Pancreas (tissue), 10 donors: ENCODE measurements around the gene RAB5B. TPM values are rescaled to one million over a fixed set of nuclear protein-coding genes. Genes with fewer than 3 reads are reported as not detected.
"Not testable (repeated sequence)": the region's sequence is repeated elsewhere in the genome, so short reads cannot be mapped to it uniquely, and the experiment has no call there.

Experiments
- ATAC-seq, 4 donors: fragments of 200-7000 bp; cut with Tn5 transposase; one replicate each; pipeline versions ENCODE4 v1.8.0 to v1.9.1; 2020; ENCODE audit warnings: mild to moderate bottlenecking in 4 of 4, moderate library complexity in 4 of 4
- DNase-seq, 6 donors: peaks; one replicate each; pipeline ENCODE4 v3.0.0-alpha.2; 2020
- FAIRE-seq: peaks from 2 replicates; lab custom pipeline; 2012; peaks lifted over from hg19 to GRCh38; lab: Jason Lieb, UNC
- H3K27ac ChIP-seq, 4 donors: fragments of 200-600 bp; sonication (generic); 1 replicate in 3 of 4; 2 replicates in 1 of 4; pipeline versions ENCODE4 v1.5.0 to v1.8.0; 2020
- H3K27me3 ChIP-seq, 4 donors: fragments of 200-600 bp; one replicate each; pipeline ENCODE4 v1.8.0; 2021
- H3K36me3 ChIP-seq, 3 donors: fragments of 200-600 bp; sonication (generic) in 1 of 3; one replicate each; pipeline versions ENCODE4 v1.5.0 to v1.8.0; 2020 to 2021
- H3K4me1 ChIP-seq, 3 donors: fragments of 200-600 bp; one replicate each; pipeline ENCODE4 v1.8.0; 2021
- H3K4me3 ChIP-seq, 4 donors: fragments of 200-600 bp; sonication (generic) in 2 of 4; one replicate each; pipeline versions ENCODE4 v1.5.0 to v1.8.0; 2020 to 2021
- H3K9me3 ChIP-seq, 4 donors: fragments of 200-600 bp; one replicate each; pipeline ENCODE4 v1.8.0; 2021
- WGBS, 2 donors: extraction: QIAGEN DNeasy Blood & Tissue Kit; methylation state at CpG; one replicate each; pipeline ENCODE4 v1.1.7; 2013; 5-methylcytosine and 5-hydroxymethylcytosine counted together
- intact Hi-C, 3 donors: fragments of 100-400 bp; cut with DNase I; formaldehyde crosslinking; loops; one replicate each; pipeline versions ENCODE4 v1.11.1 to v1.14.2; 2022
- polyA plus RNA-seq, 2 donors: library from polyadenylated mRNA; stranded (reverse); fragments of 200-250 nt; gene quantifications; one replicate each; pipeline ENCODE4 v1.2.3, GENCODE V29; 2013
- total RNA-seq, 6 donors: library from RNA; stranded (reverse); fragmentation: NEBNext Ultra II Directional in 4 of 6; extraction: Animal tissue kit (Norgen Biotek cat#: 25700) in 4 of 6; gene quantifications; one replicate each; pipeline versions ENCODE4 v1.2.1 to v1.2.4, GENCODE V29; 2021 to 2023
- TF ChIP-seq, protein P1 (sequence below), 4 donors: fragments of 200-600 bp; sonication (generic) in 3 of 4; IDR thresholded peaks; one replicate each; pipeline versions ENCODE4 v1.5.0 to v1.8.0; 2021; ENCODE audit warnings: antibody characterized with exemption in 4 of 4
- donor health status: healthy with polysubstance abuse.
- donor health status: DM: no; HTN: no; CAD: no; lungs with moderate emphysema.
- donor health status: DM: no; HTN: no; CAD: no.
- donor health status: control.
- donor health status: control.
- donor health status: Bipolar disorder and iron deficiency.
- donor health status: DM: yes; HTN: yes; CAD: no.
- donor health status: DM: no; HTN: no; CAD: no.
- donor health status: DM: no; HTN: no; CAD: no.
- donor health status: DM: yes; HTN: yes; CAD: no.

RAB5B gene
- total and polyA plus RNA-seq, 8 donors: 19.8 to 76.8 (median 36.4) TPM

DNA sequence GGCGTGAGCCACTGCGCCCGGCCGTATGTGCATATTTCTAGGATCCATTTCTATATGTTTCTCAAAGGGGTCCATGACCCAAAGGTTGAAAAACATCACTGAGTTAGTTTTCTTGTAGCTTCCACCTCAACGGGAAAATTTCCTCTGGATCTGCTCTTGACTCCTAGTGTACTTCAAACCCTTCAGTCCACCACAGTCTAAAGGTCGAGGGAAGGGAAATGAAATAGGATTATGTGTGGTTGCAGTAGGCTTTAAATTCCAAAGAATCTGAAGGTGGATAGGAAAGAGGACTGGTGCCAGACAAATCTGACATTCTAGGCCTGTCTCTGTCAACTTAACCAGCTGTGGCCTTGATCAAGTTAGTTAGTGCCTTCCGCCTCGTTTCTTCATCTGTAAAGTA, 21.5 kb downstream of the RAB5B start:
- H3K4me3 ChIP-seq: no peak overlapping the region
- intact Hi-C loops: loop anchor here in 1 of 3 donors (5.0 kb wide), 1 partner anchor 42 kb away; no protein-coding TSS in a partner anchor
- peaks cover 3 to 38% (median 31%) of the 10 kb centered on the region in 3 donors for H3K36me3 ChIP-seq
- no peaks in the 10 kb centered on the region for H3K9me3 ChIP-seq
- peak overlapping the region in 1 of 4 donors; percentile 83 for H3K27ac ChIP-seq
- FAIRE-seq (no peak), DNase-seq (no peak), ATAC-seq (no peak)
- peaks cover 0 to 9% (median 5%) of the 10 kb centered on the region in 3 donors for H3K4me1 ChIP-seq
- no peaks in the 10 kb centered on the region for H3K27me3 ChIP-seq
- 60 to 64% methylated on average over 8 of the region's 8 CpGs for WGBS, 2 donors
- TF ChIP-seq, protein P1, sequence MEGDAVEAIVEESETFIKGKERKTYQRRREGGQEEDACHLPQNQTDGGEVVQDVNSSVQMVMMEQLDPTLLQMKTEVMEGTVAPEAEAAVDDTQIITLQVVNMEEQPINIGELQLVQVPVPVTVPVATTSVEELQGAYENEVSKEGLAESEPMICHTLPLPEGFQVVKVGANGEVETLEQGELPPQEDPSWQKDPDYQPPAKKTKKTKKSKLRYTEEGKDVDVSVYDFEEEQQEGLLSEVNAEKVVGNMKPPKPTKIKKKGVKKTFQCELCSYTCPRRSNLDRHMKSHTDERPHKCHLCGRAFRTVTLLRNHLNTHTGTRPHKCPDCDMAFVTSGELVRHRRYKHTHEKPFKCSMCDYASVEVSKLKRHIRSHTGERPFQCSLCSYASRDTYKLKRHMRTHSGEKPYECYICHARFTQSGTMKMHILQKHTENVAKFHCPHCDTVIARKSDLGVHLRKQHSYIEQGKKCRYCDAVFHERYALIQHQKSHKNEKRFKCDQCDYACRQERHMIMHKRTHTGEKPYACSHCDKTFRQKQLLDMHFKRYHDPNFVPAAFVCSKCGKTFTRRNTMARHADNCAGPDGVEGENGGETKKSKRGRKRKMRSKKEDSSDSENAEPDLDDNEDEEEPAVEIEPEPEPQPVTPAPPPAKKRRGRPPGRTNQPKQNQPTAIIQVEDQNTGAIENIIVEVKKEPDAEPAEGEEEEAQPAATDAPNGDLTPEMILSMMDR (IDR thresholded peaks at IDR 0.05): no peak

DNA sequence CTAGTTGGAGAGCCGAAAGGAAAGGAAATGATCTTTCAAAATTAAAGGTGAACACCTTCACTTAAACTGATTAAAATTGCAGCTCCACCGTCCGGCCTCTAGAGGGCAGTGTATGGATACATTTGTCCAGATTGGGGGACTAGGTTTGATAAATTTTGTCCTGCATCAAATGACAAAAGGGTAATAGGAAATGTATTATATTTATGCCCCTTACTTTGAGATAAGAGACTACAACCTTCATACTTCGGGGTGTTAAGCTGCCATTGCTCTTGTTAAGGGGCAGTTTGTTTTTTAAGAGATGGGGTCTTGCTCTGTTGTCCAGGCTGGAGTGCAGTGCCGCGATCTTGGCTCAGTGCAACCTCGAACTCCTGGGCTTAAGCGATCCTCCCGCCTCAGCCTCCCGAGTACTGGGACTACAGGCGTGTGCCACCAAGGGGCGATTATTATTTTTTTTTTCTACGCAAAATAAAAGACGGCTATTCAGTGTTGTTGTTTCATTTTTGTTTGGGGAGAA, 22.4 kb downstream of the RAB5B start:
- DNase-seq (peak in 3 of 6 donors; percentile 50 to 67 (median 54)), ATAC-seq (peak; percentile 65 to 84 (median 72)), FAIRE-seq (peak; percentile 85)
- Histone ChIP-seq H3K27ac (peak overlapping the region; percentile 61 to 83 (median 68)), H3K36me3 (peaks cover 0 to 29% (median 22%) of the 10 kb centered on the region in 3 donors), H3K4me1 (peaks cover 0 to 12% (median 5%) of the 10 kb centered on the region in 3 donors), H3K4me3 (peak overlapping the region; percentile 44 to 67 (median 65)), H3K9me3 (no peaks in the 10 kb centered on the region), H3K27me3 (no peaks in the 10 kb centered on the region)
- TF ChIP-seq, protein P1 (IDR thresholded peaks at IDR 0.05): peak; percentile 64 to 82 (median 70)
- intact Hi-C loops: loop anchor here in 1 of 3 donors (5.0 kb wide), 1 partner anchor 41 kb away; no protein-coding TSS in a partner anchor
- WGBS, 2 donors: 8 to 10% methylated on average over 14 of the region's 14 CpGs

DNA sequence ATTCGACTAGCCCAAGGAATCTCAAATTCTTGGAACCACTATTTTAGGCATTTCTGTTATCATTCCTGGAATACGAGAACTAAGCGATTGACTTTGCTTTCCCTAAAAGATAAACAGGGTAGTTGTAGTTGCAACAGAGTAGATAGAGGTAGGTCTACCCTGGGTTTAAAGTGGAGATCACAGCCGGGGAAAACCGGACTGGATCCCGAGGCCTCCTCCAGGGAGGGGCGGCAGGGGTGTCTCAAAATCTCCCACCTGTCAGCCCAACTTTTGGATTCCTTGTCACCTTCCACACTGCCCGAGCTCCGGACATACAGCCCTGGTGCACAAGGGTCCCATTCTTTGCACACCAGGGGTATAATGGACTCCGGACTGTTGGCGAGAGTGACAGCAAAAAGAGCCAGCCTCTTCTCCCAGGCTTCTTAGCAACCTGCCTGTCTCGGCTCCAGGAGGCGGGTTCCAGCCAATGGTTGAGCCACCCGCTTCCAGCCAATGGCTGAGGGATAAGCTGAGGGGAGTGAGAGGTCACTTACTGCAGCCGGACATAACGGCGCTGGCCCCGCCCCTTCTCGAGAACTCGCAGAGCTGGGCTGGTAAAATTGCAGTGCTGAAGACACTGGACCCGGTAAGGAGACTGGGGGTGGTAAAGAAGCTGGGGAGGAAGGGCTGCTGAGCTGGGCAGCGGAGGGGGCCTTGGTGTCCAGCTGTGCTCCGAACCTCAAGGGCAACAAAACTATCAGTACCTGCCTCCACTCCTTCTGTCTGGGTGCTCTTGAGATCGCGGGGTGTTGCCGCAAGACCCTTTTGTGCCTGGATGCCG, 23.0 kb downstream of the RAB5B start, which contains the start of gene SUOX:
Gene SUOX, plus strand, starts transcription at position 562 of the 820 bp plus-strand sequence. CDS start 4,946 bp downstream, outside the sequence.
- Histone ChIP-seq H3K4me1 (peaks cover 0 to 17% (median 5%) of the 10 kb centered on the region in 3 donors), H3K27me3 (no peaks in the 10 kb centered on the region), H3K4me3 (peak within 1 kb of the TSS; percentile 44 to 67 (median 65)), H3K9me3 (no peaks in the 10 kb centered on the region), H3K36me3 (peaks cover 0 to 22% (median 18%) of the 10 kb centered on the region in 3 donors), H3K27ac (peak within 1 kb of the TSS; percentile 61 to 83 (median 68))
- FAIRE-seq: peak; percentile 90
- ATAC-seq: peak; percentile 98 to 99 (median 99)
- peak; percentile 90 to 98 (median 97) for DNase-seq
- TF ChIP-seq, protein P1 (IDR thresholded peaks at IDR 0.05): no peak
- intact Hi-C loops: loop anchor here in 1 of 3 donors (5.0 kb wide), 1 partner anchor 40 kb away; no protein-coding TSS in a partner anchor
- 0 to 1% methylated on average over 27 of the region's 27 CpGs for WGBS, 2 donors

DNA sequence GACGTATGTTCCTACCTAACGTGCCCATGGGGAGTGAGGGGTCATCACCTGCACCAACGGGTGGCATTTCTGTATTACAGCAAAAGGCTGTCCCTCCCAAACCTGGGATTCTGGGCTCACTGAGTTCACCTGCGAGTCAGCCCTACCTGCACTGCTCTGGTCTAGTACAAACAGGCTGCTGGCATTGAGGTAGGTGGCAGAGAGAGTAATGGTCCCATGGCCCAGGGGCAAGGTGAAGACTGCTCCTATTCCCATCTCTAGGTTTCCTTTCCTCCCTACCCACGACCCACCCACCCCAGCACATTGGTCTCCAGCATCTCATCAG, 23.6 kb downstream of the RAB5B start:
- FAIRE-seq: no peak

DNA sequence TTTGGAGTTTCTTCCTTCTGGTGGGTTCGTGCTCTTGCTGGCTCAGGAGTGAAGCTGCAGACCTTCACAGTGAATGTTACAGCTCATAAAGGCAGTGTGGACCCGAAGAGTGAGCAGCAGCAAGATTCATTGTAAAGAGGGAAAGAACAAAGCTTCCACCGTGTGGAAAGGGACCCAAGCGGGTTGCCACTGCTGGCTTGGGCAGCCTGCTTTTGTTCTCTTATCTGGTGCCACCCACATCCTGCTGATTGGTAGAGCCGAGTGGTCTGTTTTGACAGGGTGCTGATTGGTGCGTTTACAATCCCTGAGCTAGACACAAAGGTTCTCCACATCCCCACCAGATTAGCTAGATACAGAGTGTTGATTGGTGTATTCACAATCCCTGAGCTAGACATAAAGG, 25.6 kb downstream of the RAB5B start:
- DNase-seq, H3K36me3 ChIP-seq, H3K27ac ChIP-seq, ATAC-seq, H3K4me3 ChIP-seq, FAIRE-seq, H3K27me3 ChIP-seq, H3K9me3 ChIP-seq: not testable (repeated sequence)
- intact Hi-C loops: loop anchor here in 1 of 3 donors (5.0 kb wide), 1 partner anchor 38 kb away; no protein-coding TSS in a partner anchor
- WGBS, 2 donors: 73 to 74% methylated on average over 6 of the region's 6 CpGs
- H3K4me1 ChIP-seq: peaks cover 0 to 17% (median 5%) of the 10 kb centered on the region in 3 donors

More for the DNA sequence above, 23.6 kb downstream of the RAB5B start:
- 1 to 2% methylated on average over 5 of the region's 5 CpGs for WGBS, 2 donors
- ATAC-seq: peak; percentile 10 to 44 (median 31)
- Histone ChIP-seq H3K4me3 (peak overlapping the region; percentile 44 to 67 (median 65)), H3K27me3 (no peaks in the 10 kb centered on the region), H3K36me3 (peaks cover 0 to 16% (median 12%) of the 10 kb centered on the region in 3 donors), H3K9me3 (no peaks in the 10 kb centered on the region), H3K27ac (peak overlapping the region; percentile 61 to 83 (median 68)), H3K4me1 (peaks cover 0 to 17% (median 5%) of the 10 kb centered on the region in 3 donors)
- intact Hi-C loops: loop anchor here in 1 of 3 donors (5.0 kb wide), 1 partner anchor 40 kb away; no protein-coding TSS in a partner anchor
- peak in 1 of 6 donors; percentile 38 for DNase-seq
- TF ChIP-seq, protein P1 (IDR thresholded peaks at IDR 0.05): no peak

DNA sequence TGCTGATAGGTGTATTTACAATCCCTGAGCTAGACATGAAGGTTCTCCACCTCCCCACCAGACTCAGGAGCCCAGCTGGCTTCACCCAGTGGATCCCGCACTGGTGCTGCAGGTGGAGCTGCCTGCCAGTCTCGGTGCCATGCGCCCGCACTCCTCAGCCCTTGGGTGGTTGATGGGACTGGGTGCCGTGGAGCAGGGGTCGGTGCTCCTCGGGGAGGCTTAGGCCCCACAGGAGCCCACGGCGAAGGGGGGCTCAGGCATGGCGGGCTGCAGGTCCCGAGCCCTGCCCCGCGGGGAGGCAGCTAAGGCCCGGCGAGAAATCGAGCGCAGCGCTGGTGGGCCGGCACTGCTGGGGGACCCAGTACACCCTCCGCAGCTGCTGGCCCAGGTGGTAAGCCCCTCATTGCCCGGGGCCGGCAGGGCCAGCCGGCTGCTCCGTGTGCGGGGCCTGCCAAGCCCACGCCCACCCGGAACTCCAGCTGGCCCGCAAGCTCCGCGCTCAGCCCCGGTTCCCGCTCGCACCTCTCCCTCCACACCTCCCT, 26.2 kb downstream of the RAB5B start:
- not testable (repeated sequence) for DNase-seq, H3K36me3 ChIP-seq, H3K27me3 ChIP-seq, FAIRE-seq, H3K4me3 ChIP-seq, H3K9me3 ChIP-seq, H3K27ac ChIP-seq, ATAC-seq
- intact Hi-C loops: loop anchor here in 1 of 3 donors (5.0 kb wide), 1 partner anchor 37 kb away; no protein-coding TSS in a partner anchor
- 95 to 96% methylated on average over 21 to 33 of the region's 33 CpGs for WGBS, 2 donors
- H3K4me1 ChIP-seq: peaks cover 0 to 17% (median 5%) of the 10 kb centered on the region in 3 donors
